Measurements from ENCODE around the gene TMPRSS4. TPM values are rescaled to one million over a fixed set of nuclear protein-coding genes. Genes with fewer than 3 reads are reported as not detected.

TMPRSS4 gene
- total RNA-seq, 1 experiment from 2014 or later: 1.5 TPM

GRCh38 chr11:118099838-118100556, 23.1 kb downstream of the TMPRSS4 start:
- CTCF ChIA-PET: no interaction called here
- Histone ChIP-seq H3K36me3 (ENCODE audit: control insufficient read depth in 1 of 2, insufficient read depth in 2 of 2, low read length in 2 of 2) (no peaks in the 10 kb centered on the region), H3K9me2 (ENCODE audit: insufficient read depth) (no peaks in the 10 kb centered on the region), H3K27ac (ENCODE audit: low read depth, low read length) (no peak overlapping the region), H3K9me3 (ENCODE audit: control insufficient read depth in 1 of 2, insufficient read depth in 1 of 2, low read depth in 1 of 2, low read length in 2 of 2) (no peaks in the 10 kb centered on the region), H3K27me3 (ENCODE audit: insufficient read depth, low read length) (no peaks in the 10 kb centered on the region), H3K9ac (ENCODE audit: low read length) (no peak overlapping the region), H3K79me2 (ENCODE audit: insufficient read depth, low read length) (no peaks in the 10 kb centered on the region), H4K20me1 (ENCODE audit: insufficient read depth) (no peaks in the 10 kb centered on the region), H3K4me3 (replicated peaks in 1 of 2; ENCODE audit: low read depth in 1 of 2, low read length in 2 of 2) (no peak overlapping the region), H2AFZ (ENCODE audit: low read depth, low read length, poor library complexity, severe bottlenecking) (no peak overlapping the region), H3K4me2 (ENCODE audit: low read length) (no peak overlapping the region), H3K4me1 (ENCODE audit: control insufficient read depth in 1 of 2, insufficient read depth in 2 of 2, low read length in 2 of 2) (no peaks in the 10 kb centered on the region)
- RAD21 ChIA-PET (ENCODE audit: low non-redundant PET in 1 of 2, low total read pairs in 2 of 2, uncharacterized antibody in 2 of 2, unreplicated experiment in 2 of 2): no interaction called here
- no TSS peak for BruUV-seq (replicated peaks)
- intact Hi-C loops (cut with micrococcal nuclease): no loop called here
- POLR2A ChIA-PET: no interaction called here
- ATAC-seq: no peak
- no peak for DNase-seq (ENCODE audit: low read depth, low spot score)
- TF ChIP-seq MAX (IDR thresholded peaks at IDR 0.05) (no peak), CTCF (IDR thresholded peaks at IDR 0.05 in 2 of 3, conservative IDR thresholded peaks at IDR 0.05 in 1 of 3; ENCODE audit: borderline replicate concordance in 1 of 3, insufficient read depth in 1 of 3, low read depth in 2 of 3, low read length in 2 of 3) (no peak), YY1 (IDR thresholded peaks at IDR 0.05; ENCODE audit: extremely low read depth, insufficient replicate concordance, low read depth, low read length) (no peak), FOSL1 (IDR thresholded peaks at IDR 0.05; ENCODE audit: low read depth) (no peak), SRF (IDR thresholded peaks at IDR 0.05; ENCODE audit: low read depth) (no peak), ELF1 (IDR thresholded peaks at IDR 0.05; ENCODE audit: borderline replicate concordance, low read depth) (no peak), SIN3A (IDR thresholded peaks at IDR 0.05; ENCODE audit: low read depth) (no peak), CEBPB (IDR thresholded peaks at IDR 0.05; ENCODE audit: low read depth) (no peak), POLR2A (IDR thresholded peaks at IDR 0.05; ENCODE audit: borderline replicate concordance, extremely low read depth, insufficient read depth, insufficient read length) (no peak), ZNF274 (IDR thresholded peaks at IDR 0.05; ENCODE audit: low read depth, low read length) (no peak), ATF3 (IDR thresholded peaks at IDR 0.05) (no peak), EGR1 (IDR thresholded peaks at IDR 0.05; ENCODE audit: low read depth) (no peak), POLR2AphosphoS5 (IDR thresholded peaks at IDR 0.05; ENCODE audit: low read depth, low read length) (no peak), EZH2 (IDR thresholded peaks at IDR 0.05) (no peak), SP1 (IDR thresholded peaks at IDR 0.05; ENCODE audit: low read depth) (no peak)
- TF ChIP-seq, protein P1, sequence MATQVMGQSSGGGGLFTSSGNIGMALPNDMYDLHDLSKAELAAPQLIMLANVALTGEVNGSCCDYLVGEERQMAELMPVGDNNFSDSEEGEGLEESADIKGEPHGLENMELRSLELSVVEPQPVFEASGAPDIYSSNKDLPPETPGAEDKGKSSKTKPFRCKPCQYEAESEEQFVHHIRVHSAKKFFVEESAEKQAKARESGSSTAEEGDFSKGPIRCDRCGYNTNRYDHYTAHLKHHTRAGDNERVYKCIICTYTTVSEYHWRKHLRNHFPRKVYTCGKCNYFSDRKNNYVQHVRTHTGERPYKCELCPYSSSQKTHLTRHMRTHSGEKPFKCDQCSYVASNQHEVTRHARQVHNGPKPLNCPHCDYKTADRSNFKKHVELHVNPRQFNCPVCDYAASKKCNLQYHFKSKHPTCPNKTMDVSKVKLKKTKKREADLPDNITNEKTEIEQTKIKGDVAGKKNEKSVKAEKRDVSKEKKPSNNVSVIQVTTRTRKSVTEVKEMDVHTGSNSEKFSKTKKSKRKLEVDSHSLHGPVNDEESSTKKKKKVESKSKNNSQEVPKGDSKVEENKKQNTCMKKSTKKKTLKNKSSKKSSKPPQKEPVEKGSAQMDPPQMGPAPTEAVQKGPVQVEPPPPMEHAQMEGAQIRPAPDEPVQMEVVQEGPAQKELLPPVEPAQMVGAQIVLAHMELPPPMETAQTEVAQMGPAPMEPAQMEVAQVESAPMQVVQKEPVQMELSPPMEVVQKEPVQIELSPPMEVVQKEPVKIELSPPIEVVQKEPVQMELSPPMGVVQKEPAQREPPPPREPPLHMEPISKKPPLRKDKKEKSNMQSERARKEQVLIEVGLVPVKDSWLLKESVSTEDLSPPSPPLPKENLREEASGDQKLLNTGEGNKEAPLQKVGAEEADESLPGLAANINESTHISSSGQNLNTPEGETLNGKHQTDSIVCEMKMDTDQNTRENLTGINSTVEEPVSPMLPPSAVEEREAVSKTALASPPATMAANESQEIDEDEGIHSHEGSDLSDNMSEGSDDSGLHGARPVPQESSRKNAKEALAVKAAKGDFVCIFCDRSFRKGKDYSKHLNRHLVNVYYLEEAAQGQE (IDR thresholded peaks at IDR 0.05; ENCODE audit: low read depth): no peak
- TF ChIP-seq, protein P2, sequence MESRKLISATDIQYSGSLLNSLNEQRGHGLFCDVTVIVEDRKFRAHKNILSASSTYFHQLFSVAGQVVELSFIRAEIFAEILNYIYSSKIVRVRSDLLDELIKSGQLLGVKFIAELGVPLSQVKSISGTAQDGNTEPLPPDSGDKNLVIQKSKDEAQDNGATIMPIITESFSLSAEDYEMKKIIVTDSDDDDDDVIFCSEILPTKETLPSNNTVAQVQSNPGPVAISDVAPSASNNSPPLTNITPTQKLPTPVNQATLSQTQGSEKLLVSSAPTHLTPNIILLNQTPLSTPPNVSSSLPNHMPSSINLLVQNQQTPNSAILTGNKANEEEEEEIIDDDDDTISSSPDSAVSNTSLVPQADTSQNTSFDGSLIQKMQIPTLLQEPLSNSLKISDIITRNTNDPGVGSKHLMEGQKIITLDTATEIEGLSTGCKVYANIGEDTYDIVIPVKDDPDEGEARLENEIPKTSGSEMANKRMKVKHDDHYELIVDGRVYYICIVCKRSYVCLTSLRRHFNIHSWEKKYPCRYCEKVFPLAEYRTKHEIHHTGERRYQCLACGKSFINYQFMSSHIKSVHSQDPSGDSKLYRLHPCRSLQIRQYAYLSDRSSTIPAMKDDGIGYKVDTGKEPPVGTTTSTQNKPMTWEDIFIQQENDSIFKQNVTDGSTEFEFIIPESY (IDR thresholded peaks at IDR 0.05; ENCODE audit: extremely low read depth, insufficient replicate concordance, low read length): no peak

Data from HCT116 (cell line).